OCI-LY7 (cell line): ENCODE data around the gene LARP1.

ENCODE experiments used
- CTCF ChIP-seq: fragments of 200-600 bp; sonication (generic); conservative IDR thresholded peaks from 2 replicates; pipeline ENCODE4 v1.5.1; 2014; ENCODE audit warnings: mild to moderate bottlenecking, antibody characterized with exemption, low read length, moderate library complexity, mixed read lengths
- EZH2phosphoT487 ChIP-seq: fragments of 200-600 bp; sonication (generic); IDR thresholded peaks from 2 replicates; pipeline ENCODE4 v1.6.1; 2018; ENCODE audit warnings: low read depth, borderline replicate concordance, mild to moderate bottlenecking, mixed run types, antibody characterized with exemption, low read length, moderate library complexity, mixed read lengths

GRCh38 chr5:154712518-154713437, 42.4 kb upstream of the LARP1 start:
- no peak for TF ChIP-seq CTCF
- TF ChIP-seq EZH2phosphoT487 = no peak
